Measurements from ENCODE around the gene PI4K2B.
"Not testable (repeated sequence)": the region's sequence is repeated elsewhere in the genome, so short reads cannot be mapped to it uniquely, and the experiment has no call there.

PI4K2B gene

DNA sequence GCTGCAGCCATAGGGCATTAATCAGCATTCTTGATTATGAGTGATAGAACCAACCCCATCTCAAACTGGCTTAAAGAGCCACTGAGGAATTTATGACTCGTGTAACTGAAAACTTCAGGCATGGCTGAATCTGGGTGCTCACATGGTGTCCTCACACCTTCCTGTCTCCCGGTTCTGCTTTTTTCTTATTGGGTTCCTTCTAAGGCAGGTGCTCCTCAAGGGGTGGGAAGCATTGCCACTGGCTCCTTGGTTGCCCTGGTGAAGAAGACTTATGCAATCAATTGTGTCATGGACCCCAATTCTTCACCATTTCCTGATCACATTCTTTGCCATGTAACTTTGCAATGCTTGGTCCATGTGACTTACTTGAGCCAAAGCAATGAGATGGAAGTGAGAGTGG is 74.5 kb downstream of the PI4K2B start:
- DNase-seq, result no peak

DNA sequence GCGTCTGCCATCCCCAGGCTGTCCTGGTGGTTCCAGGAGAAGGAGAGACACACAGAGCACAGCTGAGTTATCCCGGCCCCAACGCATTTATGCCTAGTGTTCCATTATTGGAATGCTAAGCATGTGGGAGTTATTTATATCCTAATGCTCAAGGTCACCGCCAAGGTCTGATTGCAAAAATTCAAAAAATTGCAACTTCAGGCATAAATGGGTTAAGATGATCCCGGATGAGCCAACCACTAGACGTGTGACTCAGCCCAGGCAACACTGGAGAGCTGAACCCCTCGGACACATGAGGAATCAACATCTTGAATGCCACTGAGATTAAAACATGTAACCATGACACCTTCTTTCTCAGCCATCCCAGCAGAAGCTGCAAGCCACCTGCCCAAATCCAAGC is 74.9 kb downstream of the PI4K2B start:
- no peak for DNase-seq

DNA sequence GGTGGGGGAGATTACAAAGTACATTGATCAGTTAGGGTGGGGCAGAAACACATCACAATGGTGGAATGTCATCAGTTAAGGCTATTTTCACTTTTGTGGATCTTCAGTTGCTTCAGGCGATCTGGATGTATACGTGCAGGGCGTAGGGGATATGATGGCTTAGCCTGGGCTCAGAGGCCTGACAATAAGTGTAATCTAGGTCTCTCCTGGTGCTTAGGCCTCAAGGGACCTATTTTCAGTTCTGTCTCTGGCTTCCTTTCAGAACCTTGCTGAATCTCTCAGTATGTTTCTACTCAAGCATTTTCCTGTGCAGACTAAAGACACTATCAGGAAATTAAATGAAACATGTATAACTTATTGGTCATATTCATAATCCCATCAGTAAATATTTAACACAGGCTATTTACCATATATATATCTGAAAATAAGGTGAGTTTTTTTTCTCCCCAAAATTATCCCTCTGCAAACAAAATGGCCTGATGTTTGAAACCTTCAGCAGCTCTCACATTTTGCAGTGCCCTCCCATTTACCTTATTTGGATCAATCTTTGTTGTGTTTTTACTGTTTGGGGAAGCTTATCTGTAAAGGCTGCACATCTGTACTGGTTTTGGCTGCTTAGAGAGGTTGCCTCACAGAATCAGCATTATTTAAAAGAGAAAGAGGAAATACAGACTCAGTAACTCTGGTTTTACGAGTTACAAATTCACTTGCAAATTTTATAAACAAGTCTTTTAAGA is 76.4 kb downstream of the PI4K2B start:
- DNase-seq, result no peak

DNA sequence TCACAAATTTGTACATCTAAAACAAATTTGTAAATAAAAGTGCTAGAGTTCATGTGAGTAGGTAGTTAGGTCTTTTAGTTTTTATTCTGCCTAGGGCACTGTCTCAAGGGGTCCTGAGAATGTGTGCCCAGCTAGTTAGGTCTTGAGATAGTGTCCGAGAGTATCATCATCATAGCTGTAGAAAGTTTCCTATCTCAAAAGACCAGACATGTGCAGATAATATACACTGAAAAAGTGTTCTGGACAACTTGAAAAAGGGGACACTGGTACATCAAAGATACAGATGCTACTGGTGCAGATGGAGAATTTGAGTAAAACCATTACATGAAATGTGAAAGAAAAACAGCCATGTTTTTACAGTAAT is 77.0 kb downstream of the PI4K2B start:
- no peak for DNase-seq

DNA sequence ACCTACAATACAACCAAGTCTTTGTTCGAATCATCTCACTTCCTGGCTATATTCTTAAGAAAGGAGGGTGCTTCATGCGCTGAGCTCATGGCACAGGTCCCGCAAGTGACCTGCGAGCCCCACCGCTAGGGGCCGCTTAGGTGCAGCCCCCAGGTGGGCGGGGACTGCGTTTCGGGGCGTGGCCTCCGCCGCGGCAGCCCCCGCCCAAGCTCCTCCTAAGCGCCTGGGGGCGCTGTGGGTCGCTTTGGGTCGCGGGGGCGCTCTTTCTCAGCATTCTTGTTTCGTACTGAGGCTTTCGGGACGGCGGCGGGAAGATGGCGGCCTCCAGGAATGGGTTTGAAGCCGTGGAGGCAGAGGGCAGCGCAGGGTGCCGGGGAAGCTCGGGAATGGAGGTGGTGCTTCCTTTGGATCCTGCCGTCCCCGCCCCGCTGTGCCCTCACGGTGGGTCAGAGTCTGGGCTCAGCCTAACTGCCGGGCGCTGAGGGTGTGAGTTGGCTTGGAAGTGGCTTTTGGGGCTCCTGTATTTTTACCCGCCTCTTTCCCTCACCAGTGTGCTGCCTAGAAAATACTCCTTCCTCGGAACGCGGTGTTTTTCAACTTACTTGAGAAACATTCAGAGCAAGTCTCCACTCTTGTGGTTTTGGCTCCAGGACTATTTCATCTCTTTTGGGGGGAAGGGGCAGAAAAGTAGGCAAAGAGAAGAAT is 78.8 kb downstream of the PI4K2B start, which contains the start of gene ZCCHC4:
TSS of gene ZCCHC4 (plus strand) at position 279 of the 705 bp plus-strand sequence. CDS start at position 315, 36 bp downstream.
- peak; percentile 83 to 84 for DNase-seq

DNA sequence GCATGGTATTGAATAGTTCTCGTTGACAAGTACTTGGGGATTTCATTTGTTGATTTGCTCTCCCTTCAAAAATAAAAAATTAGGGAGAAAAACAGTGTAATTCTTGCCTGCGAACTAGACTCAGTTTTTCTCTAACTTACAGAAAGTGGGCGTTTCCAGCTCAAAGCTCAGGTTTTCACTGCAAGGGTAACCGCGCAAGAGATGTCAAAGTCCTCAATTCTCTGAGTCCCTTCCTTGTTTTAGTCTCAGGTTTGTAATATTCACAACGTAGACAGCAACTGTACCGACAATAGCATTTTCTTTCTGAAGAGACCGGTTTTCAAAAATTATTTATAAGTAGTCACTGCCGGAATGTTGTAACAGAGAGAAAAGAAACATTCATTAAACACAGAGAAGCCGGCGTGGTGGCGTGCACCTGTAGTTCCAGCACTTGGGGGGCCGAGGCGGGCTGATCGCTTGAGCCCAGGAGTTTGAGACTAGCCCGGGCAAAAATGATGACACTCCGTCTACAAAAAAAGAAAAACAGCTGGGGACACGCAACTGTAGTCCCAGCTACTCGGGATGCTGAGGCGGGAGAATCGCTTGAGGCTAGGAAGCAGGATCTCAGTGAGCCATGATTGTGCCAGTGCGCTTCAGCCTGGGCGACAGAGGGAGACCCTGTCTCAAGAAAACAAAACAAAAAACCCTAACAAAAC is 79.5 kb downstream of the PI4K2B start:
- no peak for DNase-seq

DNA sequence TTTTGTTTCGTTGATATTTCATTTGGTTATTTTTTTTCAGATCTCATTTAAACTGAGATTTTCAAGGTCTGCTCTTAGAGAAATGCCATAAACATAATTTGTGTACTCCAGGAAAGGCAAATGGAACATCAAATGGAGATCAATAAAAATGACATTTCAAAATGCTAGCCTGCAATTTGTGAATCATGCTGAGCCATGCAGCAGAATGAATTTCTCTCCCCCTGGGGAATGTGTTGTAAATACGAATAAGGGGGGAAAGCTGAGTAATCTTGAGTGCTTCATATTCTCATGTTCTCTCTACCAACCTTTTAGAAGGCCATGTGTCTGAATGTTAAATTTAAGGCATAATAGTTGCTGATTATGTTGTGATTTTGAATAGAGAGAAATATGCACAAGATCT is 86.5 kb downstream of the PI4K2B start:
- no peak for DNase-seq

DNA sequence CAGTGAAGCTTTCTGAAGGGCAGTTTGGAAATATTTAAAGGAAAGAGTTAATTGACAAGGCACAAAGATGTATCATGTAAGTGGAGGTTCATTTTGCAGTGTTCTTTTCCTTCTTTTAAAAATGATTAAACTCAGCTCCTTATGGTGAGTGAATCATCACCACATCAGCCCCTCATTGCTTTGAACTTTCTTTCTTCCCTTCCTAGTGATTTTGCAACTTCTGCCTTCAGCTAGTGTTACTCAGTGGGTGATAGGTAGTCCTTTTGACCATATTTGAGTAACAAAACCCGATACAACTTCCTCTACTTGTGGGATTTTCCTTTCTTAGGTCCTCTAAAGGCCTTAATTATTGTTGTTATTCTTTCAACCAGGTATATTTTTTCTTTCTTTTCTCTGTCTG is 86.9 kb downstream of the PI4K2B start:
- no peak for DNase-seq

DNA sequence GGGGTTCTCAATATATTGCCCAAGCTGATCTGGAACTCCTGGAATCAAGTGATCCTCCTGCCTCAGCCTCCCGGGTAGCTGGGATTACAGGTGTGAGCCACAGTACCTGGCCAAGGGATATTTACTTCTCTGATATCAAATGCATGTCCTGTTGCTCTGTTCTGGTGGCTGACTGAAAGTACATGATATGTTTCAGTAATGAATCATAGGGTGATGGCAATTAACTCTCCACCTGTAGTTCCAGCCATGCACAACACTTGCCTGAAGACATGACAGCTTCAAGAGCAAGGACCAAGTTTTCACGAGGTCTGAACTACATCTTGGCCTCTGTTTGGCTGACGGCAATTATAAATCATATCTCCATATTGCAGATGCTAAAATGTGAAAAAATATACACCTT is 87.9 kb downstream of the PI4K2B start:
- no peak for DNase-seq

DNA sequence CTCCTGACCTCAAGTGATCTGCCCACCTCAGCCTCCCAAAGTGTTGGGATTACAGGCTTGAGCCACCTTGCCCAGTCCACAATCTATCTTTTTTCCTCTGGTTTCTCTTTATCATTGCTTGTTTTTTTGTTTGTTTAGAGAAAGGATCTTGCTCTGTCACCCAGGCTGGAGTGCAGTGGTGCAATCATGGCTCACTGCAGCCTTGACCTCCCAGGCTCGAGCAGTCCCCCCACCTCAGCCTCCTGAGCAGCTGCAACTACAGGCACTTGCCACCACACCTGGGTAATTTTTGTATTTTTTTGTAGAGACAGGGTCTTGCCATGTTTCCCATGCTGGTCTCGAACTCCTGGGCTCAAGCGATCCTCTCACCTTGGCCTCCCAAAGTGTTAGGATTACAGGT is 94.6 kb downstream of the PI4K2B start:
- not testable (repeated sequence) for DNase-seq

Data from stimulated activated CD4-positive, alpha-beta T cell treated with anti-CD3 and anti-CD28 coated beads, Interleukin-4, amount 100 ng/mL, for 4 hours (primary cell).